MCF 10A (cell line): ENCODE results near the gene SLC22A23. TPM values are rescaled to one million over a fixed set of nuclear protein-coding genes. Genes with fewer than 3 reads are reported as not detected.
"Not testable (repeated sequence)": the region's sequence is repeated elsewhere in the genome, so short reads cannot be mapped to it uniquely, and the experiment has no call there.

Experiments
- BruUV-seq: library from RNA; stranded (reverse); fragments of 400-500 nt; replicated peaks from 2 replicates; lab custom pipeline; 2021; lab: Mats Ljungman, UMichigan
- CTCF ChIA-PET: fragments of 300-600 bp; sonication (Branson Sonifier 250); formaldehyde crosslinking; extraction: SDS; loops from one replicate; lab custom pipeline; 2021; ENCODE audit warnings: antibody characterized with exemption, inconsistent platforms; lab: Yijun Ruan, JAX
- POLR2A ChIA-PET: fragments of 300-600, 350-650 bp; sonication (Branson Sonifier 250); formaldehyde crosslinking; extraction: SDS; loops from one replicate; lab custom pipeline; 2020; ENCODE audit warnings: antibody characterized with exemption, inconsistent platforms; lab: Yijun Ruan, JAX
- DNase-seq: peaks from one replicate; pipeline ENCODE4 v3.0.0-alpha.2; 2018; ENCODE audit not compliant: unreplicated experiment
- H3K27ac Mint-ChIP-seq: one replicate; pipeline ENCODE4 v1.8.0; 2022; ENCODE audit warnings: mild to moderate bottlenecking, low read depth, mixed read lengths; ENCODE audit not compliant: unreplicated experiment
- H3K27me3 Mint-ChIP-seq: one replicate; pipeline ENCODE4 v1.8.0; 2022; ENCODE audit warnings: mixed read lengths; ENCODE audit not compliant: insufficient read depth, unreplicated experiment
- H3K36me3 Mint-ChIP-seq: one replicate; pipeline ENCODE4 v1.8.0; 2022; ENCODE audit warnings: mild to moderate bottlenecking, moderate library complexity, mixed read lengths; ENCODE audit not compliant: insufficient read depth, unreplicated experiment
- H3K4me1 Mint-ChIP-seq: one replicate; pipeline ENCODE4 v1.8.0; 2022; ENCODE audit warnings: mixed read lengths; ENCODE audit not compliant: insufficient read depth, unreplicated experiment
- H3K4me3 Mint-ChIP-seq: one replicate; pipeline ENCODE4 v1.8.0; 2022; ENCODE audit warnings: mild to moderate bottlenecking, moderate library complexity, mixed read lengths; ENCODE audit not compliant: unreplicated experiment
- H3K9me3 Mint-ChIP-seq: one replicate; pipeline ENCODE4 v1.8.0; 2022; ENCODE audit warnings: mixed read lengths; ENCODE audit not compliant: unreplicated experiment
- CTCF ChIP-seq: fragments of 200-600 bp; IDR thresholded peaks from one replicate; pipeline ENCODE4 v1.8.0; 2022; ENCODE audit warnings: antibody characterized with exemption, mild to moderate bottlenecking; ENCODE audit not compliant: unreplicated experiment
- intact Hi-C: fragments of 100-400 bp; cut with micrococcal nuclease; formaldehyde crosslinking; loops from 2 replicates; pipeline ENCODE4 v1.14.1; 2022
- total RNA-seq: library from RNA; stranded (reverse); gene quantifications from 2 replicates; pipeline ENCODE4 v1.2.3, GENCODE V29; 2022

Gene SLC22A23
- total RNA-seq, 1 experiment from 2014 or later: 11.9 TPM

GRCh38 chr6:3381233-3381921, 75.5 kb downstream of the SLC22A23 start:
- Mint-ChIP-seq H3K4me1 (peaks cover 36% of the 10 kb centered on the region), H3K9me3 (no peaks in the 10 kb centered on the region), H3K27ac (no peak overlapping the region), H3K36me3 (peaks cover 6% of the 10 kb centered on the region), H3K27me3 (no peaks in the 10 kb centered on the region), H3K4me3 (no peak overlapping the region)
- ChIA-PET POLR2A (interaction anchor here (0.9 to 1.4 kb wide), 2 partner anchors 13 to 99 kb away, joined by 3 to 4 read pairs; no protein-coding TSS in a partner anchor), CTCF (interaction anchor here (0.6 kb wide), 1 partner anchor 628 kb away, joined by 4 read pairs; no protein-coding TSS in a partner anchor)
- no TSS peak for BruUV-seq
- intact Hi-C loops: no loop called here
- TF ChIP-seq CTCF: no peak
- no peak for DNase-seq

DNA sequence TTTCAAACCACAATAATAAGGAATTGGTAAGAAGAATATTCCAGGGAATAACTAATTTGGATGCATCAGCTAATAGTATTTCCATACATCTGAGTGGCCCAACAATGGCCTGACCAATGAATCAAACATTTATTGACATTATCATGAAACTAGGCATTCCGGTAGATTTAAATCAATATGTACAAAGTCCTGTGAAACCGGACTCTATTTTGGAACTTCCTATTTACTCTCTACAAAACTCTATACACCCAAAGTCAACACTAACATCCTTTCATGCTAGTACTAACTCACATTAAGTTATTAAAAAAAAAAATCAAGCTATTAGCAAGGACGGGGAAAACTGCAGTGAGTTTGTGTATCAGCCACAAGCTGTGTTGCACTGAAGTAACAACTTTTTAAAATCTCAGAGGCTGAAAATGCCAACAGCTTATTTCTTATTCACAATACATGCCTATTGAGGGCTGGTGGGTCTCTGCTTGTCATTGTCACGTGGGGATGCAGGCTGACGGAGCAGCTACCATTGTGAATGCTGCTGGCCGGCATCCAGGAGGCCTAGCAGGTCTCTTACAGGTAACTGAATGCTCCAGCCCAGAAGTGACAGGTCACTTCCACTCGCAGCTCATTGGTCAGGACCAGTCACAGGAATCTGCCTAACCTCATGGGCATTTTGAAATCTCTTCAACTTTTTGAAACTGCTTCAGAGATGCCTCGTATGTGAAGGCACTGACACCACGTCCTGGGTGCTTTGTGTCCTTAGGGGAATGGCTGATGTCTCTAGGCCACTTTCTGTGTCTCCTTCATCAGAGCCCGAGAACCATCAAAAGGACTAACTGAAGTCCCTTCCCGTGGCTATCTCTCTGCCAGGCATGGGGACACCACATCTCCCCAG, 76.3 kb downstream of the SLC22A23 start:
- intact Hi-C loops: no loop called here
- H3K36me3 Mint-ChIP-seq: peaks cover 6% of the 10 kb centered on the region
- BruUV-seq: no TSS peak
- no peak overlapping the region for H3K4me3 Mint-ChIP-seq
- TF ChIP-seq CTCF: no peak
- no peaks in the 10 kb centered on the region for H3K9me3 Mint-ChIP-seq
- CTCF ChIA-PET: interaction anchor here (0.6 kb wide), 1 partner anchor 132 kb away, joined by 3 read pairs; no protein-coding TSS in a partner anchor
- H3K27ac Mint-ChIP-seq: no peak overlapping the region
- no peaks in the 10 kb centered on the region for H3K27me3 Mint-ChIP-seq
- DNase-seq: no peak
- POLR2A ChIA-PET: no interaction called here
- H3K4me1 Mint-ChIP-seq: peaks cover 36% of the 10 kb centered on the region

GRCh38 chr6:3379482-3380060, 77.3 kb downstream of the SLC22A23 start:
- DNase-seq: no peak
- CTCF ChIA-PET: no interaction called here
- POLR2A ChIA-PET: no interaction called here
- peaks cover 32% of the 10 kb centered on the region for H3K4me1 Mint-ChIP-seq
- BruUV-seq: no TSS peak
- no peaks in the 10 kb centered on the region for H3K27me3 Mint-ChIP-seq
- H3K36me3 Mint-ChIP-seq: peaks cover 6% of the 10 kb centered on the region
- no peak overlapping the region for H3K4me3 Mint-ChIP-seq
- intact Hi-C loops: no loop called here
- no peak overlapping the region for H3K27ac Mint-ChIP-seq
- TF ChIP-seq CTCF: no peak
- no peaks in the 10 kb centered on the region for H3K9me3 Mint-ChIP-seq

DNA sequence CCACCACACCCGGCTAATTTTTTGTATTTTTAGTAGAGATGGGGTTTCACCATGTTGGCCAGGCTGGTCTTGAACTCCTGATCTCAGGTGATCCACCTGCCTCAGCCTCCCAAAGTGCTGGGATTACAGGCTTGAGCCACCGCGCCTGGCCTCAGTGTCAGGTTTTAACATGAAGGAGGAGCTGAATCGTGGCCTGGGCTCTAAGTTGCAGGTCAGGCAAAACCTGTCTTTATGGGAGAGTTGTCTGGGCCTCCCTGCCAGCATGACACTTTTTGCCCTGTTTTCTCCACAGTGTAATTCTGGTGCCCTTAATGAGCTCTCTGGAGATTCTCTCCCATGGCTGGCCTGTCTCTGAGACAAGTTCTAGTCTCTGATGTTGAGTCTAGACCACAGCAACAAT, 78.0 kb downstream of the SLC22A23 start:
- peaks cover 32% of the 10 kb centered on the region for H3K4me1 Mint-ChIP-seq
- BruUV-seq, DNase-seq, CTCF ChIA-PET, intact Hi-C loops, H3K27me3 Mint-ChIP-seq, POLR2A ChIA-PET, H3K4me3 Mint-ChIP-seq, H3K27ac Mint-ChIP-seq, H3K9me3 Mint-ChIP-seq: not testable (repeated sequence)
- H3K36me3 Mint-ChIP-seq: peaks cover 11% of the 10 kb centered on the region

- H3K27ac Mint-ChIP-seq, H3K4me3 Mint-ChIP-seq, H3K27me3 Mint-ChIP-seq, CTCF ChIA-PET, intact Hi-C loops, POLR2A ChIA-PET, BruUV-seq, DNase-seq, H3K9me3 Mint-ChIP-seq: not testable (repeated sequence)
- H3K4me1 Mint-ChIP-seq: peaks cover 27% of the 10 kb centered on the region
- peaks cover 11% of the 10 kb centered on the region for H3K36me3 Mint-ChIP-seq
Observed at GRCh38 chr6:3378398-3378782, 78.5 kb downstream of the SLC22A23 start.
